Mesendoderm (in vitro differentiated cells): ENCODE data around the gene PIEZO1.

Source experiments
- DNase-seq: peaks from one replicate; pipeline ENCODE4 v3.0.0; 2013
- H2AK5ac ChIP-seq: 2 replicates; pipeline ENCODE4 v1.6.1; 2013; ENCODE audit warnings: low read length, inconsistent platforms
- H2BK120ac ChIP-seq: 2 replicates; pipeline ENCODE4 v1.6.1; 2013; ENCODE audit warnings: low read depth, mild to moderate bottlenecking, low read length, moderate library complexity, mixed read lengths
- H2BK15ac ChIP-seq: replicated peaks from 2 replicates; pipeline ENCODE4 v1.6.1; 2013; ENCODE audit warnings: low read depth, mild to moderate bottlenecking, moderate library complexity
- H2BK5ac ChIP-seq: 2 replicates; pipeline ENCODE4 v1.6.1; 2013; ENCODE audit warnings: low read length, inconsistent platforms
- H3K18ac ChIP-seq: 2 replicates; pipeline ENCODE4 v1.6.1; 2013; ENCODE audit warnings: mild to moderate bottlenecking, low read length, mixed read lengths
- H3K23ac ChIP-seq: one replicate; pipeline ENCODE4 v1.6.1; 2013; ENCODE audit warnings: low read length
- H3K27ac ChIP-seq: 2 replicates; pipeline ENCODE4 v1.5.1; 2013; ENCODE audit warnings: low read depth, mild to moderate bottlenecking, inconsistent platforms, low read length, moderate library complexity
- H3K27me3 ChIP-seq: 2 replicates; pipeline ENCODE4 v1.6.1; 2013; ENCODE audit warnings: low read length, control low read depth, mild to moderate bottlenecking, inconsistent platforms; ENCODE audit not compliant: insufficient read depth, poor library complexity
- H3K36me3 ChIP-seq: 2 replicates; pipeline ENCODE4 v1.6.1; 2013; ENCODE audit warnings: low read length, inconsistent platforms; ENCODE audit not compliant: control insufficient read depth, insufficient read depth
- H3K4ac ChIP-seq: one replicate; pipeline ENCODE4 v1.6.1; 2013; ENCODE audit warnings: low read depth, mild to moderate bottlenecking, low read length, moderate library complexity
- H3K4me1 ChIP-seq: 2 replicates; pipeline ENCODE4 v1.6.1; 2013; ENCODE audit warnings: low read depth, low read length, inconsistent platforms; ENCODE audit not compliant: control insufficient read depth
- H3K4me2 ChIP-seq: 2 replicates; pipeline ENCODE4 v1.6.1; 2013; ENCODE audit warnings: low read length
- H3K4me3 ChIP-seq: 2 replicates; pipeline ENCODE4 v1.5.1; 2013; ENCODE audit warnings: mild to moderate bottlenecking, low read length
- H3K56ac ChIP-seq: one replicate; pipeline ENCODE4 v1.6.1; 2013; ENCODE audit warnings: low read length
- H3K79me1 ChIP-seq: 2 replicates; pipeline ENCODE4 v1.6.1; 2013; ENCODE audit warnings: low read length, inconsistent platforms
- H3K79me2 ChIP-seq: 2 replicates; pipeline ENCODE4 v1.6.1; 2013; ENCODE audit warnings: mild to moderate bottlenecking, low read length; ENCODE audit not compliant: control insufficient read depth, insufficient read depth
- H3K9ac ChIP-seq: 2 replicates; pipeline ENCODE4 v1.6.1; 2013; ENCODE audit warnings: low read length, inconsistent platforms
- H4K5ac ChIP-seq: one replicate; pipeline ENCODE4 v1.6.1; 2013; ENCODE audit warnings: low read length
- H4K8ac ChIP-seq: one replicate; pipeline ENCODE4 v1.6.1; 2013; ENCODE audit warnings: low read depth, mild to moderate bottlenecking, control low read depth, low read length, moderate library complexity
- WGBS: extraction: QIAGEN DNeasy Blood & Tissue Kit; methylation state at CpG from one replicate; pipeline ENCODE4 v1.1.7; 2013; ENCODE audit warnings: low lambda C conversion rate, missing lambda C conversion rate; ENCODE audit not compliant: insufficient coverage; ENCODE audit errors: extremely low coverage; 5-methylcytosine and 5-hydroxymethylcytosine counted together

The PIEZO1 gene

GRCh38 chr16:88771294-88771772, 13.7 kb downstream of the PIEZO1 start:
- no peak overlapping the region for H3K27ac ChIP-seq
- DNase-seq, result no peak
- H3K4me3 ChIP-seq, result no peak overlapping the region
- no peak overlapping the region for H2BK120ac ChIP-seq
- H3K56ac ChIP-seq, result peak overlapping the region; percentile 25
- no peaks in the 10 kb centered on the region for H3K27me3 ChIP-seq
- H3K79me1 ChIP-seq, result peaks cover 3% of the 10 kb centered on the region
- H3K9ac ChIP-seq, result no peak overlapping the region
- peaks cover 5% of the 10 kb centered on the region for H3K79me2 ChIP-seq
- no peak overlapping the region for H4K8ac ChIP-seq
- H2BK5ac ChIP-seq, result no peak overlapping the region
- no peaks in the 10 kb centered on the region for H3K36me3 ChIP-seq
- no peak overlapping the region for H3K4me2 ChIP-seq
- H3K4me1 ChIP-seq, result peaks cover 17% of the 10 kb centered on the region
- H2BK15ac ChIP-seq, result no peak overlapping the region
- H4K5ac ChIP-seq, result no peak overlapping the region
- no peak overlapping the region for H2AK5ac ChIP-seq
- no peak overlapping the region for H3K18ac ChIP-seq
- no CpG with 5 or more reads among the region's 19 CpGs for WGBS
- H3K4ac ChIP-seq, result no peak overlapping the region
- H3K23ac ChIP-seq, result no peak overlapping the region

- Histone ChIP-seq H3K4me1 (peaks cover 17% of the 10 kb centered on the region), H2BK120ac (no peak overlapping the region), H3K4ac (no peak overlapping the region), H3K9ac (no peak overlapping the region), H2BK15ac (no peak overlapping the region), H2AK5ac (no peak overlapping the region), H3K27ac (no peak overlapping the region), H2BK5ac (no peak overlapping the region), H3K27me3 (no peaks in the 10 kb centered on the region), H3K79me2 (peaks cover 5% of the 10 kb centered on the region), H3K36me3 (no peaks in the 10 kb centered on the region), H3K18ac (no peak overlapping the region), H4K8ac (no peak overlapping the region), H4K5ac (no peak overlapping the region), H3K23ac (no peak overlapping the region), H3K4me3 (no peak overlapping the region), H3K56ac (peak overlapping the region; percentile 25), H3K4me2 (no peak overlapping the region), H3K79me1 (peaks cover 3% of the 10 kb centered on the region)
- DNase-seq, result peak; percentile 92
- no CpG with 5 or more reads among the region's 41 CpGs for WGBS
Measured at GRCh38 chr16:88770461-88771293, 14.3 kb downstream of the PIEZO1 start.

- Histone ChIP-seq H3K4me2 (no peak overlapping the region), H3K27me3 (no peaks in the 10 kb centered on the region), H3K23ac (no peak overlapping the region), H3K36me3 (no peaks in the 10 kb centered on the region), H3K56ac (peak overlapping the region; percentile 67), H3K79me2 (peaks cover 4% of the 10 kb centered on the region), H3K4me3 (no peak overlapping the region), H2AK5ac (no peak overlapping the region), H3K9ac (peak overlapping the region; percentile 45), H4K8ac (no peak overlapping the region), H3K4ac (no peak overlapping the region), H2BK5ac (no peak overlapping the region), H3K4me1 (peaks cover 17% of the 10 kb centered on the region), H2BK120ac (no peak overlapping the region), H3K27ac (no peak overlapping the region), H4K5ac (no peak overlapping the region), H2BK15ac (no peak overlapping the region), H3K18ac (no peak overlapping the region), H3K79me1 (peaks cover 3% of the 10 kb centered on the region)
- DNase-seq, result peak; percentile 93
- WGBS, result no CpG with 5 or more reads among the region's 30 CpGs
Measured at GRCh38 chr16:88769617-88770460, 15.2 kb downstream of the PIEZO1 start.

GRCh38 chr16:88768071-88768783, 16.8 kb downstream of the PIEZO1 start:
- H3K23ac ChIP-seq, result no peak overlapping the region
- no peak overlapping the region for H3K4ac ChIP-seq
- no peak overlapping the region for H3K56ac ChIP-seq
- DNase-seq, result no peak
- H2AK5ac ChIP-seq, result no peak overlapping the region
- no peak overlapping the region for H3K27ac ChIP-seq
- peaks cover 4% of the 10 kb centered on the region for H3K79me2 ChIP-seq
- H3K4me2 ChIP-seq, result no peak overlapping the region
- H3K79me1 ChIP-seq, result peaks cover 3% of the 10 kb centered on the region
- no peak overlapping the region for H2BK5ac ChIP-seq
- H3K9ac ChIP-seq, result no peak overlapping the region
- no CpG with 5 or more reads among the region's 24 CpGs for WGBS
- H3K4me3 ChIP-seq, result no peak overlapping the region
- H2BK15ac ChIP-seq, result no peak overlapping the region
- H3K27me3 ChIP-seq, result no peaks in the 10 kb centered on the region
- no peak overlapping the region for H4K5ac ChIP-seq
- H3K36me3 ChIP-seq, result no peaks in the 10 kb centered on the region
- H3K18ac ChIP-seq, result no peak overlapping the region
- no peak overlapping the region for H2BK120ac ChIP-seq
- H3K4me1 ChIP-seq, result peaks cover 20% of the 10 kb centered on the region
- no peak overlapping the region for H4K8ac ChIP-seq

GRCh38 chr16:88767546-88768070, 17.4 kb downstream of the PIEZO1 start:
- DNase-seq, result no peak
- Histone ChIP-seq H3K27me3 (no peaks in the 10 kb centered on the region), H3K36me3 (no peaks in the 10 kb centered on the region), H4K5ac (no peak overlapping the region), H3K18ac (no peak overlapping the region), H3K4ac (no peak overlapping the region), H2BK120ac (no peak overlapping the region), H3K27ac (no peak overlapping the region), H3K4me1 (peaks cover 20% of the 10 kb centered on the region), H4K8ac (no peak overlapping the region), H3K23ac (no peak overlapping the region), H3K79me1 (peaks cover 3% of the 10 kb centered on the region), H3K4me2 (no peak overlapping the region), H3K4me3 (no peak overlapping the region), H2AK5ac (no peak overlapping the region), H3K9ac (no peak overlapping the region), H3K79me2 (peaks cover 4% of the 10 kb centered on the region), H3K56ac (no peak overlapping the region), H2BK5ac (no peak overlapping the region), H2BK15ac (no peak overlapping the region)
- no CpG with 5 or more reads among the region's 12 CpGs for WGBS
